ENCODE results near the gene SCTR.

SCTR gene

DNA sequence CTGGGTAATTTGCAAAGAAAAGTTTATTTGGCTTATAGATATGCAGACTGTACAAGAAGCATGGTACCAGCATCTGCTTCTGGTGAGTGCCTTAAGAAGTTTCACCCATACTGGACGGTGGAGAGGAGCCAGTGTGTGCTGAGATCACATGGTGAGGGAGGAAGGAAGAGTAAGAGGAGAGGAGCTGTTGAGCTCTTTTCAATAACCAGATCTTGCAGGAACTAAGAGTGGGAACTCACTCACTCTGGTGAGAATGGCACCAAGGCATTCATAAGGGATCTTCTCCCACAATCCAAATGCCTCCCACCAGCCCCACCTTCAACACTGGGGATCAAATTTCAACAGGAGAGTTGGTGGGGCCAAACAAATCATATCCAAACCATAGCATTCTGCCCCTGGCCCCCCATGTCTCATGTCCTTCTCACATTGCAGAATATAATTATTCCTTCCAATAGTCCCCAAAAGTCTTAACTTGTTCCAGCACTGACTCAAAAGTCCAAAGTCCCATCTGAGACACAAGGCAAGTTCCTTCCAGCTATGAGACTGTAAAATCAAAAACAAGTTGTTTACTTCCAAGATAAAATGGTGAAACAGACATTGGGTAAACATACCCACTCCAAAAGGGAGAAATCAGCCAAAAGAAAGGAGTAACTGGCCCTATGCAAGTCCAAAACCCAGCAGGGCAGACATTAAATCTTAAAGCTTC is 104.3 kb downstream of the SCTR start:
- H3K23ac ChIP-seq (ENCODE audit: low read length in 2 of 2) = no peak overlapping the region
- H3K4me1 ChIP-seq (ENCODE audit: control insufficient read depth, insufficient read depth, low read depth, low read length) = peaks cover 1% of the 10 kb centered on the region
- H2AFZ ChIP-seq (ENCODE audit: low read depth, low read length) = no peak overlapping the region
- H2AK5ac ChIP-seq (ENCODE audit: low read length, severe bottlenecking) = no peak overlapping the region
- DNase-seq = no peak
- no peak overlapping the region for H2BK5ac ChIP-seq (ENCODE audit: low read depth, low read length, poor library complexity, severe bottlenecking)
- H4K91ac ChIP-seq (ENCODE audit: low read length) = no peak overlapping the region
- no peak overlapping the region for H2BK12ac ChIP-seq (ENCODE audit: low read length in 2 of 2)
- H3K18ac ChIP-seq (ENCODE audit: low read depth in 1 of 2, low read length in 2 of 2) = no peak overlapping the region
- H3K4me2 ChIP-seq (ENCODE audit: low read length, poor library complexity, severe bottlenecking) = no peak overlapping the region
- no peak overlapping the region for H3K14ac ChIP-seq (ENCODE audit: low read length in 2 of 2)
- H3K27ac ChIP-seq (ENCODE audit: low read length, poor library complexity, severe bottlenecking) = no peak overlapping the region
- H3K27me3 ChIP-seq (ENCODE audit: control insufficient read depth in 1 of 2, insufficient read depth in 1 of 2, low read length in 2 of 2) = peaks cover 17 to 40% of the 10 kb centered on the region in 2 experiments
- 100% methylated on average over 1 of the region's 1 CpG for WGBS
- H3K36me3 ChIP-seq (ENCODE audit: control insufficient read depth in 1 of 2, insufficient read depth in 2 of 2, low read depth in 1 of 2, low read length in 2 of 2) = no peaks in the 10 kb centered on the region
- H2BK120ac ChIP-seq (ENCODE audit: low read depth, low read length) = no peak overlapping the region
- H2BK15ac ChIP-seq (ENCODE audit: low read depth, poor library complexity, severe bottlenecking) = no peak overlapping the region
- H3K4ac ChIP-seq (ENCODE audit: low read depth in 1 of 2, low read length in 2 of 2) = no peak overlapping the region
- no peak overlapping the region for H3K4me3 ChIP-seq (ENCODE audit: insufficient read depth in 1 of 2, low read depth in 1 of 2, low read length in 2 of 2)
- H3K79me1 ChIP-seq (replicated peaks; ENCODE audit: low read length, poor library complexity, severe bottlenecking) = no peaks in the 10 kb centered on the region
- H3K9ac ChIP-seq (ENCODE audit: low read length) = no peak overlapping the region
- peaks cover 15% of the 10 kb centered on the region for H3K9me3 ChIP-seq (ENCODE audit: control insufficient read depth, low read length)
- no peak overlapping the region for H4K8ac ChIP-seq (ENCODE audit: low read length)

DNA sequence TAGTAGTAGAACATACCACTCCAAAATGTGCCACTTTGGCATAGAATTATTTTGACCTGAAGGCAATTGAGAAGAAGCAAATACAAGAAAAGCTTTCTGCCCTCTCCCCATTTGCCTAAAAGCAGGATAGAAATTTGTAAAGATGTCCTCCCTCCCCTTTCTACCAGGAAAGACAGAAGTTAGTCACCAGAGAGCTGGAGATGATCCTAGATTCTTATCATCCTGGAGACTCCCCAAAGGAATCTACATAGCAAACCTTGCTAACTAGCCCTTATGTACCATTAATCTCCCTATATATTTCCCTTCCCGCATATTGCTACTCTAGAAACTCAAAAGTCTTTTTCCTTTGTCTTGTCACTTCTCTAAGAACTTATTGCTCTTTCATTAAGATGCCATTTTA is 105.2 kb downstream of the SCTR start:
- no peak overlapping the region for H3K4ac ChIP-seq (ENCODE audit: low read depth in 1 of 2, low read length in 2 of 2)
- peaks cover 12 to 32% of the 10 kb centered on the region in 2 experiments for H3K27me3 ChIP-seq (ENCODE audit: control insufficient read depth in 1 of 2, insufficient read depth in 1 of 2, low read length in 2 of 2)
- H3K4me3 ChIP-seq (ENCODE audit: insufficient read depth in 1 of 2, low read depth in 1 of 2, low read length in 2 of 2) = no peak overlapping the region
- no peak overlapping the region for H3K23ac ChIP-seq (ENCODE audit: low read length in 2 of 2)
- no peak overlapping the region for H3K27ac ChIP-seq (ENCODE audit: low read length, poor library complexity, severe bottlenecking)
- no peak overlapping the region for H2AFZ ChIP-seq (ENCODE audit: low read depth, low read length)
- WGBS = 87% methylated on average over 1 of the region's 1 CpG
- DNase-seq = no peak
- H3K4me2 ChIP-seq (ENCODE audit: low read length, poor library complexity, severe bottlenecking) = no peak overlapping the region
- no peak overlapping the region for H4K8ac ChIP-seq (ENCODE audit: low read length)
- H2AK5ac ChIP-seq (ENCODE audit: low read length, severe bottlenecking) = no peak overlapping the region
- no peaks in the 10 kb centered on the region for H3K79me1 ChIP-seq (replicated peaks; ENCODE audit: low read length, poor library complexity, severe bottlenecking)
- no peak overlapping the region for H3K18ac ChIP-seq (ENCODE audit: low read depth in 1 of 2, low read length in 2 of 2)
- no peak overlapping the region for H2BK120ac ChIP-seq (ENCODE audit: low read depth, low read length)
- no peak overlapping the region for H3K14ac ChIP-seq (ENCODE audit: low read length in 2 of 2)
- peaks cover 16% of the 10 kb centered on the region for H3K9me3 ChIP-seq (ENCODE audit: control insufficient read depth, low read length)
- no peak overlapping the region for H2BK15ac ChIP-seq (ENCODE audit: low read depth, poor library complexity, severe bottlenecking)
- H4K91ac ChIP-seq (ENCODE audit: low read length) = no peak overlapping the region
- no peak overlapping the region for H3K9ac ChIP-seq (ENCODE audit: low read length)
- H2BK12ac ChIP-seq (ENCODE audit: low read length in 2 of 2) = no peak overlapping the region
- no peak overlapping the region for H2BK5ac ChIP-seq (ENCODE audit: low read depth, low read length, poor library complexity, severe bottlenecking)
- no peaks in the 10 kb centered on the region for H3K36me3 ChIP-seq (ENCODE audit: control insufficient read depth in 1 of 2, insufficient read depth in 2 of 2, low read depth in 1 of 2, low read length in 2 of 2)
- peaks cover 1% of the 10 kb centered on the region for H3K4me1 ChIP-seq (ENCODE audit: control insufficient read depth, insufficient read depth, low read depth, low read length)

DNA sequence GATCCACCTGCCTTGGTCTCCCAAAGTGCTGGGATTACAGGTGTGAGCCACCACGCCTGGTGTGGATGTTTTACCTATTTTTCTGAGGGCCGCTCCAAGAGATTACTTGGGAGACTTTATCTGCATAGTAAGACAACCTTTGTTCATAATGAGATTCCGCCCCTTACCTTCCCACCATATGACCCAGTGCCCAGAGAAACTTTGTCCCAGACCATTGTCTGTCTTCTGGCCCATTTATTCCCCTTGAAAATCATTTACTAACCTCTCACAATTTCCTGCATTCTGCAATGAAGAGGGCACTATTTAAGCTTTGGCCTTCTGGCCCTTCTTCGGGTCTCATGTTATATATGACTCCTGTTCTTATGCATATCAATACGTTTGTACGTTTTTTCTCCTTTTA is 106.4 kb downstream of the SCTR start:
- no peak overlapping the region for H2BK15ac ChIP-seq (ENCODE audit: low read depth, poor library complexity, severe bottlenecking)
- H3K4me1 ChIP-seq (ENCODE audit: control insufficient read depth, insufficient read depth, low read depth, low read length) = peaks cover 1% of the 10 kb centered on the region
- H2AK5ac ChIP-seq (ENCODE audit: low read length, severe bottlenecking) = no peak overlapping the region
- peaks cover 16% of the 10 kb centered on the region for H3K9me3 ChIP-seq (ENCODE audit: control insufficient read depth, low read length)
- H2AFZ ChIP-seq (ENCODE audit: low read depth, low read length) = no peak overlapping the region
- H3K79me1 ChIP-seq (replicated peaks; ENCODE audit: low read length, poor library complexity, severe bottlenecking) = no peaks in the 10 kb centered on the region
- H3K4me3 ChIP-seq (ENCODE audit: insufficient read depth in 1 of 2, low read depth in 1 of 2, low read length in 2 of 2) = no peak overlapping the region
- H2BK120ac ChIP-seq (ENCODE audit: low read depth, low read length) = no peak overlapping the region
- no peak overlapping the region for H3K14ac ChIP-seq (ENCODE audit: low read length in 2 of 2)
- no peak overlapping the region for H3K4me2 ChIP-seq (ENCODE audit: low read length, poor library complexity, severe bottlenecking)
- no peak overlapping the region for H3K4ac ChIP-seq (ENCODE audit: low read depth in 1 of 2, low read length in 2 of 2)
- H2BK5ac ChIP-seq (ENCODE audit: low read depth, low read length, poor library complexity, severe bottlenecking) = no peak overlapping the region
- H3K27ac ChIP-seq (ENCODE audit: low read length, poor library complexity, severe bottlenecking) = no peak overlapping the region
- no peak overlapping the region for H2BK12ac ChIP-seq (ENCODE audit: low read length in 2 of 2)
- H3K18ac ChIP-seq (ENCODE audit: low read depth in 1 of 2, low read length in 2 of 2) = no peak overlapping the region
- peaks cover 10 to 23% of the 10 kb centered on the region in 2 experiments for H3K27me3 ChIP-seq (ENCODE audit: control insufficient read depth in 1 of 2, insufficient read depth in 1 of 2, low read length in 2 of 2)
- no peak for DNase-seq
- WGBS = 91% methylated on average over 6 of the region's 6 CpGs
- no peak overlapping the region for H3K23ac ChIP-seq (ENCODE audit: low read length in 2 of 2)
- no peaks in the 10 kb centered on the region for H3K36me3 ChIP-seq (ENCODE audit: control insufficient read depth in 1 of 2, insufficient read depth in 2 of 2, low read depth in 1 of 2, low read length in 2 of 2)
- H4K8ac ChIP-seq (ENCODE audit: low read length) = no peak overlapping the region
- H4K91ac ChIP-seq (ENCODE audit: low read length) = no peak overlapping the region
- H3K9ac ChIP-seq (ENCODE audit: low read length) = no peak overlapping the region

DNA sequence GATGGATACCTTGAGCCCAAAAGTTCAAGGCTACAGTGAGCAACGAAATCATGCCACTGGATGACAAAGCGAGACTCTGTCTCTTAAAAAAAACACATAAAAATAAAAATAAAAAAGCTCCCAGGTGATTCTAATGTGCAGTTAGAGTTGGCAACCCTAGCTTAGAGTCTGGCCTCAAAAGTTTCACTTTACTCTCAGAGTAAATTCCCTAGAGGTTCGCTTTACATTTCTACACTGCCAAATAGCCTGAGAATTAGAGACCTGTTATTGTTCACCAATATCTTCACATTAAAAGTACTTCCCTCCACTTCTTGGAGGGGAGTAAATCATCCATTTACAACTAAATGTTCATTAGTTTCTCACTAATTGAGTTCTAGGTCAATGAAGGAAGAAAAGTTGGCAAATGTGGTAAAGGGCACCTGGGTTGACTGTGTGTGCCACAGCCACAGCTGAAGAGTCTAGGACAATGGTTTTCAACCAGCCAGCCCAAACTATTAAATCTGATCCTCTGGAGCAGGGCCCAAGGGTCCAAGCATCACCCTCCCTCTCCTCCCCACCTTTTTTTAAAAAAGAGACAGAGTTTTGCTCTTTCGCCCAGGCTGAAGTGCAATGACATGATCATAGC is 107.9 kb downstream of the SCTR start:
- no peak overlapping the region for H3K4ac ChIP-seq (ENCODE audit: low read depth in 1 of 2, low read length in 2 of 2)
- H3K27ac ChIP-seq (ENCODE audit: low read length, poor library complexity, severe bottlenecking) = no peak overlapping the region
- no peak overlapping the region for H3K4me2 ChIP-seq (ENCODE audit: low read length, poor library complexity, severe bottlenecking)
- peaks cover 1% of the 10 kb centered on the region for H3K4me1 ChIP-seq (ENCODE audit: control insufficient read depth, insufficient read depth, low read depth, low read length)
- H2BK120ac ChIP-seq (ENCODE audit: low read depth, low read length) = no peak overlapping the region
- H3K9me3 ChIP-seq (ENCODE audit: control insufficient read depth, low read length) = peaks cover 8% of the 10 kb centered on the region
- H3K9ac ChIP-seq (ENCODE audit: low read length) = no peak overlapping the region
- H3K4me3 ChIP-seq (ENCODE audit: insufficient read depth in 1 of 2, low read depth in 1 of 2, low read length in 2 of 2) = no peak overlapping the region
- H3K23ac ChIP-seq (ENCODE audit: low read length in 2 of 2) = no peak overlapping the region
- H3K27me3 ChIP-seq (ENCODE audit: control insufficient read depth in 1 of 2, insufficient read depth in 1 of 2, low read length in 2 of 2) = peaks cover 8 to 17% of the 10 kb centered on the region in 2 experiments
- H2AK5ac ChIP-seq (ENCODE audit: low read length, severe bottlenecking) = no peak overlapping the region
- H2BK15ac ChIP-seq (ENCODE audit: low read depth, poor library complexity, severe bottlenecking) = no peak overlapping the region
- H3K79me1 ChIP-seq (replicated peaks; ENCODE audit: low read length, poor library complexity, severe bottlenecking) = no peaks in the 10 kb centered on the region
- H2BK12ac ChIP-seq (ENCODE audit: low read length in 2 of 2) = no peak overlapping the region
- WGBS = 93% methylated on average over 3 of the region's 4 CpGs
- H4K8ac ChIP-seq (ENCODE audit: low read length) = no peak overlapping the region
- no peak overlapping the region for H2BK5ac ChIP-seq (ENCODE audit: low read depth, low read length, poor library complexity, severe bottlenecking)
- H4K91ac ChIP-seq (ENCODE audit: low read length) = no peak overlapping the region
- no peak overlapping the region for H2AFZ ChIP-seq (ENCODE audit: low read depth, low read length)
- no peak overlapping the region for H3K18ac ChIP-seq (ENCODE audit: low read depth in 1 of 2, low read length in 2 of 2)
- no peak overlapping the region for H3K14ac ChIP-seq (ENCODE audit: low read length in 2 of 2)
- no peaks in the 10 kb centered on the region for H3K36me3 ChIP-seq (ENCODE audit: control insufficient read depth in 1 of 2, insufficient read depth in 2 of 2, low read depth in 1 of 2, low read length in 2 of 2)
- no peak for DNase-seq

Data from mesenchymal stem cell (in vitro differentiated cells and primary cell).